Caco-2 (cell line): ENCODE results near the gene EDN1. TPM values are rescaled to one million over a fixed set of nuclear protein-coding genes. Genes with fewer than 3 reads are reported as not detected.

Experiments
- BruUV-seq: library from RNA; stranded (reverse); fragments of 400-500 nt; replicated peaks from 2 replicates; lab custom pipeline; 2021; lab: Mats Ljungman, UMichigan
- CTCF ChIA-PET: fragments of 300-600 bp; sonication (Branson Sonifier 250); formaldehyde crosslinking; loops from one replicate; lab custom pipeline; 2022; ENCODE audit warnings: antibody characterized with exemption; lab: Charles Lee
- POLR2A ChIA-PET: fragments of 300-600 bp; sonication (Branson Sonifier 250); formaldehyde crosslinking; loops from one replicate; lab custom pipeline; 2022; ENCODE audit warnings: antibody characterized with exemption; lab: Charles Lee
- DNase-seq, 2 experiments: peaks; one replicate each; pipeline versions ENCODE4 v3.0.0 to v3.0.0-alpha.2; 2020 to 2022
- H3K27me3 ChIP-seq: replicated peaks from 2 replicates; pipeline ENCODE4 v1.6.0; 2011; ENCODE audit warnings: low read length; ENCODE audit not compliant: control insufficient read depth, insufficient read depth
- H3K36me3 ChIP-seq: 2 replicates; pipeline ENCODE4 v1.5.1; 2011; ENCODE audit warnings: low read length; ENCODE audit not compliant: control insufficient read depth, insufficient read depth
- H3K4me1 ChIP-seq: fragments of 250-450 bp; sonication (Bioruptor Pico); 2 replicates; pipeline ENCODE4 v1.5.1; 2020; ENCODE audit warnings: mild to moderate bottlenecking
- H3K4me3 ChIP-seq: 2 replicates; pipeline ENCODE4 v1.5.1; 2011; ENCODE audit warnings: low read depth, mild to moderate bottlenecking, control low read depth, low read length
- H3K9me3 ChIP-seq: fragments of 250-450 bp; sonication (Bioruptor Pico); 2 replicates; pipeline ENCODE4 v1.5.1; 2020; ENCODE audit warnings: mild to moderate bottlenecking, moderate library complexity
- H3K27ac Mint-ChIP-seq: one replicate; pipeline ENCODE4 v1.8.0; 2022; ENCODE audit warnings: mixed read lengths; ENCODE audit not compliant: unreplicated experiment
- H3K27me3 Mint-ChIP-seq: one replicate; pipeline ENCODE4 v1.8.0; 2022; ENCODE audit warnings: mixed read lengths; ENCODE audit not compliant: insufficient read depth, unreplicated experiment
- H3K36me3 Mint-ChIP-seq: one replicate; pipeline ENCODE4 v1.8.0; 2022; ENCODE audit warnings: mild to moderate bottlenecking, mixed read lengths; ENCODE audit not compliant: insufficient read depth, unreplicated experiment
- H3K4me1 Mint-ChIP-seq: one replicate; pipeline ENCODE4 v1.8.0; 2022; ENCODE audit warnings: low read depth, mixed read lengths; ENCODE audit not compliant: unreplicated experiment
- H3K4me3 Mint-ChIP-seq: one replicate; pipeline ENCODE4 v1.8.0; 2022; ENCODE audit warnings: mild to moderate bottlenecking, moderate library complexity, mixed read lengths; ENCODE audit not compliant: unreplicated experiment
- H3K9me3 Mint-ChIP-seq: one replicate; pipeline ENCODE4 v1.8.0; 2022; ENCODE audit warnings: mixed read lengths; ENCODE audit not compliant: unreplicated experiment
- intact Hi-C: fragments of 100-400 bp; cut with micrococcal nuclease; formaldehyde crosslinking; loops from one replicate; pipeline ENCODE4 v1.10.0; 2022; ENCODE audit not compliant: unreplicated experiment
- total RNA-seq: library from RNA; stranded (reverse); gene quantifications from 2 replicates; pipeline ENCODE4 v1.2.3, GENCODE V29; 2022
- TF ChIP-seq, protein P1 (sequence below), 2 experiments: fragments of 200-600 bp in 1 of 2; IDR thresholded peaks; 1 replicate in 1 of 2; 2 replicates in 1 of 2; pipeline versions ENCODE4 v1.5.1 to v1.8.0; 2011 to 2022; ENCODE audit warnings: antibody characterized with exemption in 1 of 2, control low read depth in 1 of 2, inconsistent platforms in 1 of 2, low read depth in 1 of 2, low read length in 1 of 2, mild to moderate bottlenecking in 1 of 2, moderate library complexity in 1 of 2; ENCODE audit not compliant: insufficient read depth in 1 of 2, severe bottlenecking in 1 of 2, unreplicated experiment in 1 of 2

The EDN1 gene
- total RNA-seq, 1 experiment from 2014 or later, result 14.0 TPM

DNA sequence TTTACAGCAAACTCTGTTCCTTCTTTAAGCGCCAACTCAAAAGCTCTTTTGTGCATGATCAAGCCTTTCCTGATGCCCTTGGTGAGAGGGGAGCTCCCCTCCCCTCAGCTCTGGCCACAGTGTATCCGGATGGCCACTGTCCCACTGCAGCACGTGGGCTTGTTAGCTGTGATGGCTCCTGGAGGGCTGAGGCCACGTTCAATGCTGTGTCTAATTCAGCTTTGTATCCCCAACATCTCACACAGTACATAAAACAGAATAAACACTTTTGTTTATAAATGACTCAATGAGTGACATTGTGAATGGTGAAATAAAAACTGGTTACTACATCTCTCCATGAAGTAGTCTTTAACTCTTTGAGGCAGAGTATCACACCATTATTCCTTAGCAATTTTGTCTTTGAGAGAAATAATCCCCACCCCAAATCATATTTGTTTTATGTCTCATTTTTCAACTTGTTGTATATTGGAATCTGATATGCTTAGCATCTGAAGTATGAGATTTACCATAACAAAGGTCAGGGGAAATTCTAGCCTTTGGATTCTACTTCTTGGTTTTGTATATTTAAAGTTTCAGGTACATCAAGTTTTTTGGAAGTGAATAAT, 44.5 kb downstream of the EDN1 start:
- Mint-ChIP-seq H3K27ac (peak overlapping the region; percentile 7), H3K4me1 (peaks cover 40% of the 10 kb centered on the region), H3K9me3 (peaks cover 26% of the 10 kb centered on the region), H3K27me3 (no peaks in the 10 kb centered on the region), H3K36me3 (peaks cover 24% of the 10 kb centered on the region), H3K4me3 (no peak overlapping the region)
- TF ChIP-seq, protein P1, sequence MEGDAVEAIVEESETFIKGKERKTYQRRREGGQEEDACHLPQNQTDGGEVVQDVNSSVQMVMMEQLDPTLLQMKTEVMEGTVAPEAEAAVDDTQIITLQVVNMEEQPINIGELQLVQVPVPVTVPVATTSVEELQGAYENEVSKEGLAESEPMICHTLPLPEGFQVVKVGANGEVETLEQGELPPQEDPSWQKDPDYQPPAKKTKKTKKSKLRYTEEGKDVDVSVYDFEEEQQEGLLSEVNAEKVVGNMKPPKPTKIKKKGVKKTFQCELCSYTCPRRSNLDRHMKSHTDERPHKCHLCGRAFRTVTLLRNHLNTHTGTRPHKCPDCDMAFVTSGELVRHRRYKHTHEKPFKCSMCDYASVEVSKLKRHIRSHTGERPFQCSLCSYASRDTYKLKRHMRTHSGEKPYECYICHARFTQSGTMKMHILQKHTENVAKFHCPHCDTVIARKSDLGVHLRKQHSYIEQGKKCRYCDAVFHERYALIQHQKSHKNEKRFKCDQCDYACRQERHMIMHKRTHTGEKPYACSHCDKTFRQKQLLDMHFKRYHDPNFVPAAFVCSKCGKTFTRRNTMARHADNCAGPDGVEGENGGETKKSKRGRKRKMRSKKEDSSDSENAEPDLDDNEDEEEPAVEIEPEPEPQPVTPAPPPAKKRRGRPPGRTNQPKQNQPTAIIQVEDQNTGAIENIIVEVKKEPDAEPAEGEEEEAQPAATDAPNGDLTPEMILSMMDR (IDR thresholded peaks at IDR 0.05; ENCODE audit: insufficient read depth in 1 of 2, low read depth in 1 of 2, low read length in 1 of 2, severe bottlenecking in 1 of 2, unreplicated experiment in 1 of 2), result no peak
- H3K9me3 ChIP-seq, result peaks cover 5% of the 10 kb centered on the region
- peaks cover 38% of the 10 kb centered on the region for H3K4me1 ChIP-seq
- H3K4me3 ChIP-seq, result no peak overlapping the region
- POLR2A ChIA-PET, result no interaction called here
- no TSS peak for BruUV-seq
- CTCF ChIA-PET, result interaction anchor here (0.6 kb wide), 1 partner anchor 147 kb away, joined by 3 read pairs; no protein-coding TSS in a partner anchor
- intact Hi-C loops, result no loop called here
- no peaks in the 10 kb centered on the region for H3K36me3 ChIP-seq
- no peaks in the 10 kb centered on the region; the same call in 1 of the 2 replicates for H3K27me3 ChIP-seq
- DNase-seq, result no peak

DNA sequence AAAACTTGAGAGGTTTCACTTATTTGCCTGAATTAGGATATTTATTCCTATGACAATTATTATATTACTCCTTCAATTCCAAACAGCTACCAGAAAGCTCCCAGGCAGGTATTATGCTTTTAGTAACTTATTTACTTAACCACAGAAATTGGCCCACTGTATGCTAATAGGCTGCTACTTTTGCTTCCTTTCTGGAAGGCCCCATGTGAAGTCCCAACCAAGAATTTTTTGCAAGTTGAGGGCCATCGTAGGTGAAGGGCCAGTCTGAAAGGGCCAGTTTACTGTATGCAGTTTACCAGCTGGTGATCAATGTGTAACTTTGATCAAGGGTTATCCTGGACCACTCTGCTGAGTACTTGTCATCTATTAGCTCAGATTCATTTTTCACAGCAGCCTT, 45.0 kb downstream of the EDN1 start:
- intact Hi-C loops, result no loop called here
- H3K27ac Mint-ChIP-seq, result no peak overlapping the region
- Histone ChIP-seq H3K4me1 (peaks cover 35% of the 10 kb centered on the region), H3K9me3 (peaks cover 5% of the 10 kb centered on the region), H3K4me3 (no peak overlapping the region), H3K27me3 (no peaks in the 10 kb centered on the region; the same call in 1 of the 2 replicates), H3K36me3 (no peaks in the 10 kb centered on the region)
- POLR2A ChIA-PET, result no interaction called here
- peaks cover 24% of the 10 kb centered on the region for H3K36me3 Mint-ChIP-seq
- CTCF ChIA-PET, result interaction anchor here (0.5 to 0.6 kb wide), 2 partner anchors 51 to 146 kb away, joined by 3 to 4 read pairs; no protein-coding TSS in a partner anchor
- no peaks in the 10 kb centered on the region for H3K27me3 Mint-ChIP-seq
- BruUV-seq, result no TSS peak
- no peak for DNase-seq
- H3K4me1 Mint-ChIP-seq, result peaks cover 42% of the 10 kb centered on the region
- peaks cover 30% of the 10 kb centered on the region for H3K9me3 Mint-ChIP-seq
- TF ChIP-seq, protein P1 (IDR thresholded peaks at IDR 0.05; ENCODE audit: insufficient read depth in 1 of 2, low read depth in 1 of 2, low read length in 1 of 2, severe bottlenecking in 1 of 2, unreplicated experiment in 1 of 2), result no peak
- no peak overlapping the region for H3K4me3 Mint-ChIP-seq

DNA sequence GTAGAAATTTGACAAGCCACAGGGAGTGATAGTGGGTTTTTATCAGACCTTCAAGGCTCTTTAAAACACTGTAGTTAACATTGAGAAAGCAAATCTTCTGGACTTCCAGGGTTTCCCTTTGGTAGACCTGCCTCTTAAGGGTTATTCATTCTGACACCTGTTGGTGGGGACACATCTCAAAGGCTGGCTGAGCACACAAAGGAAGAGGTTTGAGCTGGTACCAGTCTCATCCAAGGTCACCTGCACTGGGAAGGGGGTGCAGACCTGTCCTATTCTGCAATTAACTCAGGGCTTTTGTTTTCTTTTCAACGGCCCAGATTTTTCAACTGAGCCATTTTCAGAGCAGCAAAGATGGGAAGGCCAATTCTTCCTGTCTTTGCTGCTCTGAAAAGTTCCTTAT, 45.6 kb downstream of the EDN1 start:
- peaks cover 19% of the 10 kb centered on the region for H3K36me3 Mint-ChIP-seq
- CTCF ChIA-PET, result interaction anchor here (0.5 kb wide), 1 partner anchor 51 kb away, joined by 4 read pairs; no protein-coding TSS in a partner anchor
- peaks cover 41% of the 10 kb centered on the region for H3K4me1 Mint-ChIP-seq
- DNase-seq, result no peak
- TF ChIP-seq, protein P1 (IDR thresholded peaks at IDR 0.05; ENCODE audit: insufficient read depth in 1 of 2, low read depth in 1 of 2, low read length in 1 of 2, severe bottlenecking in 1 of 2, unreplicated experiment in 1 of 2), result no peak
- Histone ChIP-seq H3K36me3 (no peaks in the 10 kb centered on the region), H3K27me3 (no peaks in the 10 kb centered on the region), H3K4me1 (peaks cover 29% of the 10 kb centered on the region), H3K4me3 (no peak overlapping the region), H3K9me3 (peaks cover 5% of the 10 kb centered on the region)
- intact Hi-C loops, result no loop called here
- no TSS peak for BruUV-seq
- POLR2A ChIA-PET, result no interaction called here
- H3K9me3 Mint-ChIP-seq, result peaks cover 30% of the 10 kb centered on the region
- H3K4me3 Mint-ChIP-seq, result no peak overlapping the region
- no peaks in the 10 kb centered on the region for H3K27me3 Mint-ChIP-seq
- no peak overlapping the region for H3K27ac Mint-ChIP-seq
